ENCODE measurements around the gene YES1. TPM values are rescaled to one million over a fixed set of nuclear protein-coding genes. Genes with fewer than 3 reads are reported as not detected.

Gene YES1
- polyA plus RNA-seq, 1 donor from 2014 or later, result 12.0 TPM

DNA sequence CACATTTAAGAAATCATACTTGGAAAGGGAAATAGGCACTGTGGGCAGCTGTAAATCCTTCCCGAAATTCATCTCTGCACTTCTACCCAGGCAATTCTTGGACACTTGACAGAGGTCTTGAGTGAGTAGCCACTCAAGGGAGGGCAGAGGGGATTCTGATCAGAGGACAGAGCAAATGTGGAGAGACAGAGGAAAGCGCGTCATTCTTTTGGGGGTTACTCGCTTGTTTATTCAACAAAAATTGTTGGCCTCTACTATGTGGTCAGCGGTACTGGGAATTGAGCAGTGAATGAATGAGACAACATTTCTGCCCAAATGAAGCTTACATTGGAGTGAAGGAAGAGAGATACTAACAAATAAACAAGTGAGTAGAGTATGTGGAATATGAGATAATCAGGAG is 41.4 kb upstream of the YES1 start:
- no peak overlapping the region for H3K9ac ChIP-seq (ENCODE audit: low read length)
- H3K27ac ChIP-seq (ENCODE audit: low read length), result no peak overlapping the region
- no peak for TF ChIP-seq SMC3 (conservative IDR thresholded peaks at IDR 0.05; ENCODE audit: poor library complexity)
- TF ChIP-seq, protein P1, sequence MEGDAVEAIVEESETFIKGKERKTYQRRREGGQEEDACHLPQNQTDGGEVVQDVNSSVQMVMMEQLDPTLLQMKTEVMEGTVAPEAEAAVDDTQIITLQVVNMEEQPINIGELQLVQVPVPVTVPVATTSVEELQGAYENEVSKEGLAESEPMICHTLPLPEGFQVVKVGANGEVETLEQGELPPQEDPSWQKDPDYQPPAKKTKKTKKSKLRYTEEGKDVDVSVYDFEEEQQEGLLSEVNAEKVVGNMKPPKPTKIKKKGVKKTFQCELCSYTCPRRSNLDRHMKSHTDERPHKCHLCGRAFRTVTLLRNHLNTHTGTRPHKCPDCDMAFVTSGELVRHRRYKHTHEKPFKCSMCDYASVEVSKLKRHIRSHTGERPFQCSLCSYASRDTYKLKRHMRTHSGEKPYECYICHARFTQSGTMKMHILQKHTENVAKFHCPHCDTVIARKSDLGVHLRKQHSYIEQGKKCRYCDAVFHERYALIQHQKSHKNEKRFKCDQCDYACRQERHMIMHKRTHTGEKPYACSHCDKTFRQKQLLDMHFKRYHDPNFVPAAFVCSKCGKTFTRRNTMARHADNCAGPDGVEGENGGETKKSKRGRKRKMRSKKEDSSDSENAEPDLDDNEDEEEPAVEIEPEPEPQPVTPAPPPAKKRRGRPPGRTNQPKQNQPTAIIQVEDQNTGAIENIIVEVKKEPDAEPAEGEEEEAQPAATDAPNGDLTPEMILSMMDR (IDR thresholded peaks at IDR 0.05; ENCODE audit: poor library complexity, severe bottlenecking), result no peak
- TF ChIP-seq, protein P2, sequence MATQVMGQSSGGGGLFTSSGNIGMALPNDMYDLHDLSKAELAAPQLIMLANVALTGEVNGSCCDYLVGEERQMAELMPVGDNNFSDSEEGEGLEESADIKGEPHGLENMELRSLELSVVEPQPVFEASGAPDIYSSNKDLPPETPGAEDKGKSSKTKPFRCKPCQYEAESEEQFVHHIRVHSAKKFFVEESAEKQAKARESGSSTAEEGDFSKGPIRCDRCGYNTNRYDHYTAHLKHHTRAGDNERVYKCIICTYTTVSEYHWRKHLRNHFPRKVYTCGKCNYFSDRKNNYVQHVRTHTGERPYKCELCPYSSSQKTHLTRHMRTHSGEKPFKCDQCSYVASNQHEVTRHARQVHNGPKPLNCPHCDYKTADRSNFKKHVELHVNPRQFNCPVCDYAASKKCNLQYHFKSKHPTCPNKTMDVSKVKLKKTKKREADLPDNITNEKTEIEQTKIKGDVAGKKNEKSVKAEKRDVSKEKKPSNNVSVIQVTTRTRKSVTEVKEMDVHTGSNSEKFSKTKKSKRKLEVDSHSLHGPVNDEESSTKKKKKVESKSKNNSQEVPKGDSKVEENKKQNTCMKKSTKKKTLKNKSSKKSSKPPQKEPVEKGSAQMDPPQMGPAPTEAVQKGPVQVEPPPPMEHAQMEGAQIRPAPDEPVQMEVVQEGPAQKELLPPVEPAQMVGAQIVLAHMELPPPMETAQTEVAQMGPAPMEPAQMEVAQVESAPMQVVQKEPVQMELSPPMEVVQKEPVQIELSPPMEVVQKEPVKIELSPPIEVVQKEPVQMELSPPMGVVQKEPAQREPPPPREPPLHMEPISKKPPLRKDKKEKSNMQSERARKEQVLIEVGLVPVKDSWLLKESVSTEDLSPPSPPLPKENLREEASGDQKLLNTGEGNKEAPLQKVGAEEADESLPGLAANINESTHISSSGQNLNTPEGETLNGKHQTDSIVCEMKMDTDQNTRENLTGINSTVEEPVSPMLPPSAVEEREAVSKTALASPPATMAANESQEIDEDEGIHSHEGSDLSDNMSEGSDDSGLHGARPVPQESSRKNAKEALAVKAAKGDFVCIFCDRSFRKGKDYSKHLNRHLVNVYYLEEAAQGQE (IDR thresholded peaks at IDR 0.05; ENCODE audit: borderline replicate concordance), result no peak
- no peak for TF ChIP-seq EP300 (conservative IDR thresholded peaks at IDR 0.05; ENCODE audit: poor library complexity, severe bottlenecking)
- TF ChIP-seq RAD21 (conservative IDR thresholded peaks at IDR 0.05), result no peak
- no peak for TF ChIP-seq POLR2AphosphoS5 (IDR thresholded peaks at IDR 0.05)
- no peak for TF ChIP-seq MXI1 (conservative IDR thresholded peaks at IDR 0.05; ENCODE audit: poor library complexity, severe bottlenecking)
- no peak for TF ChIP-seq TAF1 (IDR thresholded peaks at IDR 0.05; ENCODE audit: low read depth)
- TF ChIP-seq EZH2 (IDR thresholded peaks at IDR 0.05; ENCODE audit: borderline replicate concordance, insufficient read depth, low read length, poor library complexity, severe bottlenecking), result no peak
- H3K9me2 ChIP-seq (ENCODE audit: insufficient read depth, low read length), result no peaks in the 10 kb centered on the region
- H2AFZ ChIP-seq (ENCODE audit: low read depth, low read length), result no peak overlapping the region
- no peak overlapping the region for H3K4me3 ChIP-seq (ENCODE audit: low read length)
- no peaks in the 10 kb centered on the region for H3K9me3 ChIP-seq (ENCODE audit: low read length)
- H3K79me2 ChIP-seq (replicated peaks; ENCODE audit: insufficient read depth, low read length), result no peaks in the 10 kb centered on the region
- H4K20me1 ChIP-seq (ENCODE audit: insufficient read depth), result no peaks in the 10 kb centered on the region
- no peaks in the 10 kb centered on the region for H3F3A ChIP-seq (ENCODE audit: insufficient read depth, low read length, poor library complexity, severe bottlenecking)
- no peaks in the 10 kb centered on the region for H3K27me3 ChIP-seq (ENCODE audit: insufficient read depth, low read depth, low read length)
- H3K36me3 ChIP-seq (ENCODE audit: insufficient read depth, low read length), result no peaks in the 10 kb centered on the region
- no peak overlapping the region for H3K4me2 ChIP-seq (ENCODE audit: low read length)

DNA sequence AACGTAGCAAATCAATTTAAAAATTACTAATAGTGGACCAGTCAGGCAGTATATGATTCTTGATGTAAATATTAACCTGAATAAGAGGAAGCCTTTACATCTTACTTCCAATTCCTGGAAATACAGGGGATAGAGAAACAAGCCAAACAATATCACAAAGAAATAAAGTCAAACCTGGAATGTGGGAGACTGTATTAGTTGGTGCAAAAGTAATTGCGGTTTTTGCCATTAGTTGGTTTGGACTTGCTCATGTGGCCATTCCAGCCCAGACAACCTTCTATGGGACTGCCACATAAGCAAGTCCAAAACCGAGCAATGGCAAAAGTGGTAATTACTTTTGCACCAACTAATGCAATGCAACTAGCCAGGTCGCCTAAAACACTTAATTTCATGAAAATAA is 38.9 kb upstream of the YES1 start:
- no peak for TF ChIP-seq EZH2 (IDR thresholded peaks at IDR 0.05; ENCODE audit: borderline replicate concordance, insufficient read depth, low read length, poor library complexity, severe bottlenecking)
- TF ChIP-seq, protein P1 (IDR thresholded peaks at IDR 0.05; ENCODE audit: poor library complexity, severe bottlenecking), result no peak
- TF ChIP-seq POLR2AphosphoS5 (IDR thresholded peaks at IDR 0.05), result no peak
- TF ChIP-seq, protein P2 (IDR thresholded peaks at IDR 0.05; ENCODE audit: borderline replicate concordance), result no peak
- TF ChIP-seq SMC3 (conservative IDR thresholded peaks at IDR 0.05; ENCODE audit: poor library complexity), result no peak
- no peak for TF ChIP-seq MXI1 (conservative IDR thresholded peaks at IDR 0.05; ENCODE audit: poor library complexity, severe bottlenecking)
- TF ChIP-seq TAF1 (IDR thresholded peaks at IDR 0.05; ENCODE audit: low read depth), result no peak
- TF ChIP-seq RAD21 (conservative IDR thresholded peaks at IDR 0.05), result no peak
- TF ChIP-seq EP300 (conservative IDR thresholded peaks at IDR 0.05; ENCODE audit: poor library complexity, severe bottlenecking), result no peak
- no peaks in the 10 kb centered on the region for H4K20me1 ChIP-seq (ENCODE audit: insufficient read depth)
- no peak overlapping the region for H3K9ac ChIP-seq (ENCODE audit: low read length)
- no peaks in the 10 kb centered on the region for H3K27me3 ChIP-seq (ENCODE audit: insufficient read depth, low read depth, low read length)
- no peak overlapping the region for H2AFZ ChIP-seq (ENCODE audit: low read depth, low read length)
- no peak overlapping the region for H3K4me2 ChIP-seq (ENCODE audit: low read length)
- H3K27ac ChIP-seq (ENCODE audit: low read length), result no peak overlapping the region
- H3K9me2 ChIP-seq (ENCODE audit: insufficient read depth, low read length), result no peaks in the 10 kb centered on the region
- H3F3A ChIP-seq (ENCODE audit: insufficient read depth, low read length, poor library complexity, severe bottlenecking), result no peaks in the 10 kb centered on the region
- H3K9me3 ChIP-seq (ENCODE audit: low read length), result no peaks in the 10 kb centered on the region
- H3K79me2 ChIP-seq (replicated peaks; ENCODE audit: insufficient read depth, low read length), result no peaks in the 10 kb centered on the region
- no peak overlapping the region for H3K4me3 ChIP-seq (ENCODE audit: low read length)
- no peaks in the 10 kb centered on the region for H3K36me3 ChIP-seq (ENCODE audit: insufficient read depth, low read length)

All from neural cell (in vitro differentiated cells).